ENCODE measurements around the gene GUF1.

The GUF1 gene, protein sequence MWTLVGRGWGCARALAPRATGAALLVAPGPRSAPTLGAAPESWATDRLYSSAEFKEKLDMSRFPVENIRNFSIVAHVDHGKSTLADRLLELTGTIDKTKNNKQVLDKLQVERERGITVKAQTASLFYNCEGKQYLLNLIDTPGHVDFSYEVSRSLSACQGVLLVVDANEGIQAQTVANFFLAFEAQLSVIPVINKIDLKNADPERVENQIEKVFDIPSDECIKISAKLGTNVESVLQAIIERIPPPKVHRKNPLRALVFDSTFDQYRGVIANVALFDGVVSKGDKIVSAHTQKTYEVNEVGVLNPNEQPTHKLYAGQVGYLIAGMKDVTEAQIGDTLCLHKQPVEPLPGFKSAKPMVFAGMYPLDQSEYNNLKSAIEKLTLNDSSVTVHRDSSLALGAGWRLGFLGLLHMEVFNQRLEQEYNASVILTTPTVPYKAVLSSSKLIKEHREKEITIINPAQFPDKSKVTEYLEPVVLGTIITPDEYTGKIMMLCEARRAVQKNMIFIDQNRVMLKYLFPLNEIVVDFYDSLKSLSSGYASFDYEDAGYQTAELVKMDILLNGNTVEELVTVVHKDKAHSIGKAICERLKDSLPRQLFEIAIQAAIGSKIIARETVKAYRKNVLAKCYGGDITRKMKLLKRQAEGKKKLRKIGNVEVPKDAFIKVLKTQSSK

DNA sequence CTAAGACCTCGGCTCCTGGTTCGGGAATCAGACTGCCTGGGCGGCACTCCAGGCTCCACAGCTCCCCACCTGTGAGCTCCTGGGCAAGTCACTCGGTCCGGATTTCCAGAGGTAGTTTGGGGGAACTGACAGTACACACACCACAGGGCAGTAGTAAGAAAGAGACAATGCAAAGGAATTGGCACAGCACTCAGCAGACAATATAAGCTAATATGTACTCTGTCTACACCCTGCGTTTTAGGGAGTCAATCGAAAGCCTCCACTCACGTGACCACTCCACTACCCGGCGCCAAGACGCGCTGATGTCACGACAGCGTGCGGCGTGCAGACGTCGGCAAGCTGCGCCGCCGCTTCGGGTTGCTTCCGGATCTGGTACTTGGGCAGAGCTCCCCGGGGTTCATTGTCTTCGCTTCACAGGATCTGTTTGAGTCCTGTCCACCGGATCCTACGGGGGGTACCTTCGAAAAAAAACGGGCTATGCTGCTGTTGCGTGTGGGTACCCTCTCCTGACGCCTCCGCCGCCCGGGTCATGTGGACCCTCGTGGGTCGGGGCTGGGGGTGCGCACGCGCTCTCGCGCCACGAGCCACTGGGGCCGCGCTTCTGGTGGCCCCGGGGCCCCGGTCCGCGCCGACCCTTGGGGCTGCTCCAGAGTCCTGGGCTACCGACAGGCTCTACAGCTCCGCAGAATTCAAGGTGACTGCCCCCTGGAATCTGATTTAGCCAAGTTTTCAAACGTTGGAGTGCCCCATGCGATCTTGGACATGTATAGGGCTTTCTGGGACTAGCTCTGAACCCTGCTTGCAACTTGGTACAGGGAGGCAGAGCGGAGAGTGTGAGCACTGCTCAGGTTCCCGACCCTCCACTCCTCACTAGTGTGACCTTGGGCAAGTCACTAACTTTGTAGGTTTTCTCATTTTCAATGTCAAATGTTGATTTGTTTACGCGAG, at the start of gene GUF1:
Gene GUF1 (plus strand): TSS at position 327 of the 948 bp plus-strand sequence. CDS start 203 bp downstream, at position 530.
- peak; percentile 85 for DNase-seq (ENCODE audit: low spot score)

DNA sequence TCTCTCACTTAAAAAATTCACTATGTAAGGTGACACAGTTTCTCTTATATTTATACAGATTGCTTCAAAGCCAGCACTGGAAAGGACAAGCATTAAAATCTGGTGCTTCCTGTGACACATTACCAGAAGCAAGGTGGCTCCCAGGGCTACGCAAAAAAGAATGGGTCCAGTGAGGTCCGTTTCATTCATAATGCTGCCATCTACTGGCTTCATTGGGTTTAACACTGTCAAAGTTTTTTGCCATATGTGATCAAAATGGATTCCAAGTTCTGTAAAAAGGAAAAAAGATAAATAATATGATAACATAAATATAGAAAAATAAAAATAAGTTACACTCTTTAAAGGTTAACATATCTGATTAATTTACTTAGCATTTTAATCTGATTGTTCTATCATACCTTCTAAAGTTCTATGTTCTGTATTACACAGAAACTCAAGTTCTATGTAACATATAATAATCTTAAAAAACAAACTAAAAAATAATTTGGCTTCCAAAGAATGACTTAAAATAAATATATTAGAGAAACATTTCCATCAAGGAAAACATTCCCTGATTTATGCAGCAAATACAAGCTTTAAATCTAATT, 48.8 kb upstream of the GUF1 start:
- peak; percentile 73 for DNase-seq (ENCODE audit: low spot score)

DNA sequence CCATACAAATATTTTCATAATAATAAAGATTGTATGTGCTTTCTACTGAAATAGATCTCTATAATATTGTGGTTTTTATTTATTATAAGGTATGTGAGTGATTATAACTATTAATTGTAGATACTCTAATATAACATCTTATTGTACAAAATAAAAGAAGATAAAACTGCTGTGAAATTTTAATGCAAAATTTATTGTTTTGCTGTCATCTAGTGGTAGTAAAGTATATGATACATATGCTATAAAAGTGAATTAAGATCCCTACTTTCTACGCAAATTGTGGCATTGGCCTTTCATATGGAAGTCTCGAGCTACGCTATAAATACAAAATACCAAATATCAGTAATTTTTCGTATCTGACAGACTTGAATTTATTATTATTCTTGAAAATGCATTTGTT, 46.1 kb upstream of the GUF1 start:
- DNase-seq (ENCODE audit: low spot score), result no peak

DNA sequence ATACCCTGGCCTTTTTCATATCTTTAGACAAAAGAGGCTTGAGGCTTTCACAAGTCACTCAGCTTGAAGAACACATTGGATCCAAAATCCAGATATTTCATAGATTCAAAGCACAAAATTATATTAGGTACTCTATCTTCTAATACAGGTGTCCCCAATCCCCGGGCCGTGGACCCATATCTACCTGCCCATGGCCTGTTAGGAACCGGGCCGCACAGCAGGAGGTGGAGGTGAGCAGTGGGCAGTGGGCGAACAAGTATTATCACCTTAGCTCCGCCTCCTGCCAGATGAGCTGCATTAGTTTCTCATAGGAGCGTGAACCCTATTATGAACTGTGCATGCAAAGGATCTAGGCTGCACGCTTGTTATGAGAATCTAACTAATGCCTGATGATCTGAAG, 45.5 kb upstream of the GUF1 start:
- no peak for DNase-seq (ENCODE audit: low spot score)

DNA sequence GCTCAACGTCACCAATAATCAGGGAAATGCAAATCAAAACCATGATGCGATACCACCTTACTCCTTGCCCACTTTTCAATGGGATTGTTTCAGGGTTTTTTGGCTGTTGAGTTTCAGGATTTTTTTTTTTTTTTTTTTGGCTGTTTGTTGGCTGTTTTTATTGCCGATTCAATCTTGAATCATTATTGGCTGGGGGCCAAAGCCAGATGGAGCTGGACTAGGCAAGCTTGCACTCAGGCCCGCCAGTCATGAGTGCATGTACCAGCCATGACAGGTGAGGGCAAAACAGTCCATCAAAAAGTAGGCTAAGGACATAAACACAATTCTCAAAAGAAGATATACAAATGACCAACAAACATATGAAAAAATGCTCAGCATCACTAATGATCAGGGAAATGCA, 40.1 kb upstream of the GUF1 start:
- no peak for DNase-seq (ENCODE audit: low spot score)

DNA sequence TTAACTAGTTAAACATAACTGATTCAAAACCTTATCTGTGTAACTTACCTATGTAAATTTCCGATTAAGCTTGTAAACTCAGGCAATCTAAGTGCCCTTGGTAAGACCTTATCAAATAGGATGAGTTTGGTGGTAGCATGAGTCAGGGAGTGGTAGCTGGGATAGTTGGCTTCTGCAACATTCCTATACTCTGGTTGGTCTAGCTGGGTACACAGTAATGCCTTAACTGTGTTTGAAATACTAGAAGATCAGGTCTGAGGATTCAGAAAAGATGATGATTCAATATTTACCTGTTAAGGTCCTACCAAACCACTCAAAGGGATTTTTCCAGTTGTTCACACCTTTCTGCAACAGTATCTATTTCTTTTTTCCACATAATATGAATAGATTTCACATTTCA, 32.1 kb upstream of the GUF1 start:
- no peak for DNase-seq (ENCODE audit: low spot score)

DNA sequence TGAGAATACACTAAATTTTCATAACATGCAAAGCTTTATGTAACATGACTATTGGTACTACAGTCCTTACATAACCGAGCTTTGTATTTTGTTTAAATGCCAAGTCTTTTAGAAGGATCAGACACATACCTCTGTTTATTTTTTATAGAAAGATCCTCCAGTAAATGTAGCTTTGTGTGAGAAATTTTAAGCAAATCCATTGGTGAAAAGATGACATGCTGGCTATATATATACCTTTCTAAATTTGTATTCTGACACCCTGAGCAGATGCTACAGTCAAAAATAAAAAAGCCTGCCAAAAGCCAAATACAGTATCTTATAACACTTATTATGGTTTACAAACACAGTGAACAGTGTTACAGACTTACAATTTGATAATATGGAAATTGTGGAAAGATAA, 26.8 kb upstream of the GUF1 start, which contains the start of gene YIPF7:
Gene YIPF7 (minus strand): TSS at position 201 of the 400 bp plus-strand sequence. CDS start 1,525 bp downstream, outside the sequence.
- DNase-seq (ENCODE audit: low spot score), result no peak

DNA sequence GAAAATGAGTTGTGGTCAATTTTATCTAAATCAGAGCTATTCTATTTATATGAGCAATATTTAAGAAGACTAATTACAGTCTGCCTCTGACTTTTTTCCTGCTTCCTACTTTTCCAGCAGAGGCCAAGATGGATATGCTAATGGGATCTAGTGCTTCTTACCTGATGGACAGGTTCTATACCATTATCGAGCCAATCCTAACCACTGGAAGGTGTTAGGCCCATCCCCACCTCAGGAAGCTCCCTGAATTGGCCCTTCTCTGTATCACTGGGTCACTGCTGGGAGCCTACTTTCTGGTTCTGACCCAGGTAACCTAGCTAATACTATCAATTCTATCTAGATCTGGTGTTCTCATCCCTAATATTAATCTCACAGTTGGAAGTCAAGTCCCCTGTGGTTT, 26.2 kb upstream of the GUF1 start:
- DNase-seq (ENCODE audit: low spot score), result no peak

DNA sequence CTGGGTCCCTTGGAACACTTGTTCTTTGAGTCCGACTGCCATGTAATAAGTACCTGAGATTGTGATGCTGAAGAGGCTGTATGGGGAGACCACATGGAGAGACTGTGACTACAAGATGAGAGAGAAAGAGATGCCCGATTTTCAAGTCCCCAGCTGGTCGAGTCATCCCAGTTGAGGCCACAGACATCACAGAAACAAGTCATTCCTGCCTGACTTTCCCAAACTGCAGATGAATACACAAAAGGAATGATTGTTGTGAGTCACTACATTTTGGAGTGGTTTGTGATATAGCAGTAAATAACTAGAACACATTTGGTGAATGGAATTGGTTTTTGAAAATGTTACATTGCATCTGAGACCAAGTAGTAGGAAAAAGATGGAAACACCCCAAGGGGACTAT, 17.8 kb upstream of the GUF1 start:
- DNase-seq (ENCODE audit: low spot score), result no peak

DNA sequence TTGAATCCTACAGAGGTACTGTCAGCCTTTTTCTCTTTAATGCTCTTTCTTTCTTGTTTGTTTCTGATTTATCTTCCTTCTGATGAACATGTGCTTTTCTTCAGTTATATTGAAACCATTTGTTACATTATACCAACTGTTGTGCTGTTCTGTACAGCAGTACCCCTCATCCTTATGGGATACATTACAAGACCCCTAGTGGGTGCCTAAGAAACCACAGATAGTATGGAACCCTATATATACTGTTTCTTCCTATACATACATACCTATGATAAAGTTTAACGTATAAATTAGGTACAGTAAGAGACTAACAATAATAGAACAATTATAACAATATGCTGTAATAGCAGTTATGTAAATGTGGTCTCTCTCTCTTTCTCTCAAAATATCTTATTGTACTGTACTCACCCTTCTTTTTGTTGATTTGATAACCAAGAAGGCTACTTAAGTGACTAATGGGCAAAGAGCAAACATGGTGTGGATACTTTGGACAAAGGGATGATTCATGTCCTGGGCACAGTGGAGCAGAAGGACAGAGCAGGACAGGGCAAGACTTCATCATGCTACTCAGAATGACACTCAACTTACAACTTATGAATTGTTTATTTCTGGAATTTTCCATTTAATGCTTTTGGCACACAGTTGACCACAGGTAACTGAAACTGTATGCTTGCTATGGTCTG, 16.1 kb upstream of the GUF1 start:
- DNase-seq (ENCODE audit: low spot score), result peak; percentile 26

DNA sequence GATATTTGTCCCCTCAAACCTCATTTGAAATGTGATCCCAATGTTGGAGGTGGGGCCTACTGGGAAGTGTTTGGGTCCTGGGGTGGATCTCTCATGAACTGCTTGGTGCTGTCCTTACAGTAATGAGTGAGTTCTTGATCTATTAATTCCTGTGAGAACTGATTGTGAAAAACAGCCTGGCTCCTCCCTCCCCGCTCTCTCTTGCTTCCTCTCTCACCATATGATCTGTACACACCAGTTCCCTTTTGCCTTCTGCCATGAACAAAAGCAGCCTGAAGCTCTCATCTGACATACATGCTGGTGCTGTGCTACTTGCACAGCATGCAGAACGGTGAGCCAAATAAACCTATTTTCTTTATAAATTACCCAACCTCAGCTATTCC, 15.6 kb upstream of the GUF1 start:
- DNase-seq (ENCODE audit: low spot score), result no peak

DNA sequence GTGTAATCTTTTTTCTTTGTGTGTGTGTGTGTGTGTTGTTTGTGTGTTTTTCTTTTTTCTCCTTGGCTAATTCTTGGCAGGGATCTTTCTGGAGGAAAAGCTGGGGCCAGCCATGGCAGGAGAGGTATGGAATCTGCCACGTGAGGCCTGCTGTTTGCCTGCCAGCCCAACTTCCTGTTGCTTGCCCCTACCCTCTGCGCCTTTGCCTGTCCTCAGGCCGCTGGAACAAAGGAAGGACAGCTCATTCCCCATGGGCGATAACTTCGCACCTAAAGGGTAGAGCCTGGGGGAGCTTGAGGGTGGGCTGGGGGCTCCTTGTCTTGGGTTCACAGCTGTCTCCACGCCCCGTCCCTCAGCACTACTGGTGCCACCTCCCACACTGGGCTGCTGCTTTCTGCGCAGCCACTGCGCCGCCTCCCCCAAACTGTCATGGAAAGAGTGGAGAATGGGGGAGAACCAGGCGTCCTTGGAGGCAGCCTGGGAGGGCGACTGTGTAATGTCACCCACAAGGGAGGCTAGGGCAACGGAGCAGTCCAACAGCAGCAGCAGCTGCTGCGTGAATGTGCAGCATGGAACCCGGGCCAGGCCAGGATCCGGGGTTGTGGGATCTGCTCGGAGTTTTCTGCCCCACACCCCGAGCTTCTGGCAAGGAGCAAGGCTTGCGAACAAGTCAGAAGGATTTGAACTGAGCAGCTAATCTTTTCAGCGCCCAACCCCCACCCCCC, 14.5 kb upstream of the GUF1 start:
- no peak for DNase-seq (ENCODE audit: low spot score)

DNA sequence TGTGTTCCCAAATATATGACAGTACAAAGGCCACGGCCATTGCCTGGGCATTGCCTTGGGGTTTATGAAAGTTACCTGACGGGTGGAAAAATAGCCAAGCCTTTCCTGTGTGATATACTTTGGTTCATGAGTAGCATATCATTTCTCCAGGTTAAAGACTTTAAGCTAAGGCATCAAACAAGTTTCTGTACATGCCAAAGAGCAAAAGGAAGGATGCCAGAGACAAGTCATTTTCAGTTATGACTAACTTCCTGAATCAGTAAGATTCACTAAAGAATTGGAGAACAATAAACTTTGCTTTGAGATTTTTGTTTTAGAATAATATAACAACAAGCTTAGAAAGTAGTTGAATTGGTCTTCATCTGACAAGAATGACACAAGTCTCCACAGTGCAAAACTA, 9.7 kb upstream of the GUF1 start:
- DNase-seq (ENCODE audit: low spot score), result peak; percentile 64

DNA sequence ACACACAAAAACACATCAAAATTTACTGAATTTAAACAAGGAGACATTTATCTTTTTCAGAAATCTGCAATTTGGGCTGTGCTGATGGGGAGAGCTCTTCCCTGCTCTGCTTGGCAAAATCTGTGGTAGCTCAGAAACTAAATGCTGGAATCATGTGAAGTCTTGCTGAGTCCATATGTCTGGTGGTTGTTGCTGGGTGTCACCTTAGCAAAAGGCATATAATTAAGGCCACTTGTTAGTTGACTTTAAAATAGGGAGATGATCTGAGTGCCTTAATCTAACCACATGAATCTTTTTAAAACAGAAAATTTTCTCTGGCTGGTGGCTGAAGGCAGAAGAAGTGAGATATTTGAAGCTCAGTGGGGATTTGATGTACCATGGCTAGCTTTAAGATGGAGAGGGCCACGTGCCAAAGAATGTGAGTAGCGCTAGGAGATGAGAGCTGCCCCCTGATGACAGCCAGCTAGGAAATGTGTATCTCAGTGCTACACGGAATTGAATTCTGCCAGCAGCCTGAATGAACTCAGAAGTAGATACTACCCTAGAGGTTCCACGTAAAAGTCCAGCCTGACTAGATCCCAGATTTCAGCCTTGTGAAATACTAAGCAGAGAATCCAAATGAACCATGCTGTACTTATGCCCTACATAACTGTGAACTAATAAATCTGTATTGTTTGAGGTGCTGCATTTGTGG, 7.6 kb upstream of the GUF1 start:
- no peak for DNase-seq (ENCODE audit: low spot score)

DNA sequence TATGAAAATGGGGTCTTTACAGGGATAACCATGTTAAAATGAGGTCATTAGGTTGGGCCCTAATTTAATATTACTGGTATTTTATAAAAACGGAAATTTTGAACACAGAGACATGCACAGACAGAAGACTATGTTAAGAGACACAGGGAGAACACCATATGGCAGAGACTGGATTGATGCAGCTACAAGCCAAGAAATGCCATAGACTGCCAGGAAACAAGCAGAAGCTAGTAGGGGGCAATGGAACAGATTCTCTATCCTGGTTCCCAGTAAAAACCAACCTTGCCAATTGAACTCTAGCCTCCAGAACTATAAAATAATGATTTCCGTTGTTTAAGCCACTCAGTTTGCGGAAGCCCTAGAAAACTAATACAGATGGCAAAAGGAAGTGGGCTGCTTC, 6.6 kb upstream of the GUF1 start:
- no peak for DNase-seq (ENCODE audit: low spot score)

DNA sequence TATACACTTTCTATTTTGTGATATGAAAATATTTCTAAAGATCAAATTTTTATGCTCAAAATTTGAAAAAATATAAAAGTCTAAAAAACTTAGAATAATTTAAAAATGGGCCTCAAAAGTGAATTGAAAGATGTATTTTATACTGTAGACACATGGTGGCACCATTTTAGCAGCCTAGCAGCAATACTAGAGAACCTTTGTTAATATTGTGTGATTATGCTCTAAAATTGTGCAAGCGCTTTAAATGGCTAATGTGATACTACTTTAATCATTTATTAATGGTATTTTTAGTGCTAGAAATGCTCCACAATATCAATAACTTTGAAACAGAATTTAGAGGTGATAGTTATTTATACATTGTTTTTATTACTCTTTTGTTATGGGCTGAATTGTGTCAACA, 3.7 kb upstream of the GUF1 start:
- DNase-seq (ENCODE audit: low spot score), result no peak

DNA sequence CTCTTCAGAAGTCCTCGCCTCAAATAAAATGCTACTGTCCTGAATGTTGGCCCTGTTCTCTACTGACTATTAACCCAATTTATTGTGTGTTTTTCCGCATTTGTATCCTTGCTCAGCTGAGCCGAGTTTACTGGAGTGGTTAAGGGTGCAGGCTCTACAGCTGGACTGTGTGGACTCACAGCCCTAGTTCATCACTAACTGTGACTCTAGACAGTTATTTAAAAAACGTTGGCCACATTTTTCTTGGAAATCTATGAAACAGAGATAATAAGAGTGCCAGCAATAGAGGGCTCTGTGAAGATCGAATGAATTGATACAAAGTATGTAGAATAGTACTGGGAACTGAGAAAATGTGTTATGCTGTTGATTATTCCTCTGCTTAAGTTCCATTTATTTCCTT, 2.9 kb upstream of the GUF1 start:
- DNase-seq (ENCODE audit: low spot score), result no peak

DNA sequence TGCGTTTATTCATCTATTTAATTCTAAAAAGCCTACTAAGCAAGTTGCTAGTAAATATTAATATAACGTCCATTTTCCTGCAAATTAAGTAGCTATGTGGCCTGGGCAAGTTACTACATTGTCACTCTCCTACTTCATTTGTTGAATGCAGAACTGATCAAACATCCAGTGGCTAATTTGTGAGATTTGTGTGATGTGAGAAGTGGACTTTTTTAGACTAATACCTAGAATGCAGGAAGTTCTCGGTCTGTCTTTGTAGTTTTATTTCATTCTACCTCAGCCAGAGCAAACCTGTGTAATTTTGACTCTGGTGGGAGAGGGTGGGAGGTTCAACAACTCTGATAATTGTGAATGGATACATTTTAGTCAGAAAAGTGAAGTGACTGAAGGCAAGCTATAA, 840 bp downstream of the GUF1 start:
- no peak for DNase-seq (ENCODE audit: low spot score)

DNA sequence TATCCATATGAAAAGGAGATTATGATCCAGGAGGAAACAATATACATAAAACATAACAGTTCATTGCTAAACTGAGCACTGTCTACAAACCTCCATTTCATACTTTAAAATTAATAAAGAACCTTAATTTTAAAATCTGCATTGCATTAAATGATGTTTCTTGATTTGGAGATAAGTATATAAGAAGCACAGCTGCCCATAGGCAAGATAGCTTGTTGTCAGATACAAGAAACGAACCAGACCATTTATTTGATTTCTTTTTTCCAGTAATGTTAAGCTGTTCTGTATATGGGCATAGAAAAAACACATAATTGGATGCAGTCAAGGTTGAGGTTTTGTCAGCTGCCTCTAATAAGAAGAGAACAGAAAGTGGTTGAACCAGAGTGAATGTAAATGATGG, 6.4 kb downstream of the GUF1 start:
- no peak for DNase-seq (ENCODE audit: low spot score)

DNA sequence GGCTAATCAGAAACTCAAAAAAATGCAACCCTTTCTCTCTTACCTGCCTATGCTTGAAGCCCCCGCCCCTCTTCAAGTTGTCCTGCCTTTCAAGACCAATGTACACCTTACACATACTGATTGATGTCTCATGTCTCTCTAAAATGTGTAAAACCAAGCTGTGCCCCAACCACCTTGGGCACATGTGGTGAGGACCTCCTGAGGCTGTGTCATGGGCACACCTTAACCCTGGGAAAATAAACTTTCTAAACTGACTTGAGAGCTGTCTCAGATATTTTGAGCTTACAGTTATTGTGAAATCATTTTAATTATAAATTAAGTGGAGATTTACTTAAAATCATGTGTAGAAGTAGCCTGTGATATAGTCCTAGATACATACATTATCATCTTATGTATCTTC, 22.2 kb downstream of the GUF1 start:
- DNase-seq (ENCODE audit: low spot score), result no peak

All from kidney capillary endothelial cell (primary cell).